NB4 (cell line): ENCODE data around the gene KIAA1671.

Source experiments
- MYC ChIP-seq: IDR thresholded peaks from 2 replicates; pipeline ENCODE4 v1.6.1; 2011; ENCODE audit warnings: low read depth, low read length
- POLR2A ChIP-seq: IDR thresholded peaks from 2 replicates; pipeline ENCODE4 v1.6.1; 2011; ENCODE audit warnings: mild to moderate bottlenecking; ENCODE audit not compliant: insufficient read length; ENCODE audit errors: extremely low read depth
- TF ChIP-seq, protein P1 (sequence below): IDR thresholded peaks from one replicate; pipeline ENCODE4 v1.5.1; 2012; ENCODE audit warnings: low read depth, low read length
- TF ChIP-seq, protein P2 (sequence below): IDR thresholded peaks from 2 replicates; pipeline ENCODE4 v1.6.1; 2011; ENCODE audit warnings: low read depth, low read length

GRCh38 chr22:25111579-25112517 is 159.3 kb downstream of the KIAA1671 start:
- TF ChIP-seq, protein P1, sequence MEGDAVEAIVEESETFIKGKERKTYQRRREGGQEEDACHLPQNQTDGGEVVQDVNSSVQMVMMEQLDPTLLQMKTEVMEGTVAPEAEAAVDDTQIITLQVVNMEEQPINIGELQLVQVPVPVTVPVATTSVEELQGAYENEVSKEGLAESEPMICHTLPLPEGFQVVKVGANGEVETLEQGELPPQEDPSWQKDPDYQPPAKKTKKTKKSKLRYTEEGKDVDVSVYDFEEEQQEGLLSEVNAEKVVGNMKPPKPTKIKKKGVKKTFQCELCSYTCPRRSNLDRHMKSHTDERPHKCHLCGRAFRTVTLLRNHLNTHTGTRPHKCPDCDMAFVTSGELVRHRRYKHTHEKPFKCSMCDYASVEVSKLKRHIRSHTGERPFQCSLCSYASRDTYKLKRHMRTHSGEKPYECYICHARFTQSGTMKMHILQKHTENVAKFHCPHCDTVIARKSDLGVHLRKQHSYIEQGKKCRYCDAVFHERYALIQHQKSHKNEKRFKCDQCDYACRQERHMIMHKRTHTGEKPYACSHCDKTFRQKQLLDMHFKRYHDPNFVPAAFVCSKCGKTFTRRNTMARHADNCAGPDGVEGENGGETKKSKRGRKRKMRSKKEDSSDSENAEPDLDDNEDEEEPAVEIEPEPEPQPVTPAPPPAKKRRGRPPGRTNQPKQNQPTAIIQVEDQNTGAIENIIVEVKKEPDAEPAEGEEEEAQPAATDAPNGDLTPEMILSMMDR, result no peak
- no peak for TF ChIP-seq POLR2A
- no peak for TF ChIP-seq MYC
- TF ChIP-seq, protein P2, sequence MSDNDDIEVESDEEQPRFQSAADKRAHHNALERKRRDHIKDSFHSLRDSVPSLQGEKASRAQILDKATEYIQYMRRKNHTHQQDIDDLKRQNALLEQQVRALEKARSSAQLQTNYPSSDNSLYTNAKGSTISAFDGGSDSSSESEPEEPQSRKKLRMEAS, result no peak
